ENCODE results near the gene ASPG.

The ASPG gene

GRCh38 chr14:104163541-104163940 is 78.0 kb downstream of the ASPG start:
- Histone ChIP-seq H3K36me3 (ENCODE audit: control insufficient read depth, insufficient read depth, low read length) (peaks cover 11% of the 10 kb centered on the region; the same call in 1 of the 2 replicates), H3K9ac (ENCODE audit: low read length) (peak overlapping the region; percentile 45), H3K9me3 (ENCODE audit: control insufficient read depth, insufficient read depth, low read depth, low read length) (no peaks in the 10 kb centered on the region), H3K4me1 (ENCODE audit: control insufficient read depth, insufficient read depth, low read length) (no peaks in the 10 kb centered on the region; the same call in 1 of the 2 replicates), H3K27me3 (ENCODE audit: control insufficient read depth, insufficient read depth, low read length) (no peaks in the 10 kb centered on the region), H3K27ac (ENCODE audit: low read depth, low read length) (no peak overlapping the region), H3K4me3 (ENCODE audit: low read depth, low read length) (no peak overlapping the region)

GRCh38 chr14:104164041-104164440 is 78.5 kb downstream of the ASPG start:
- Histone ChIP-seq H3K36me3 (ENCODE audit: control insufficient read depth, insufficient read depth, low read length) (0 out of 2 replicates have a peak, but pooled peaks cover 6% of the 10 kb centered on the region), H3K27me3 (ENCODE audit: control insufficient read depth, insufficient read depth, low read length) (no peaks in the 10 kb centered on the region)

GRCh38 chr14:104164512-104164911 is 79.0 kb downstream of the ASPG start:
- H3K27me3 ChIP-seq (ENCODE audit: control insufficient read depth, insufficient read depth, low read length), result no peaks in the 10 kb centered on the region
- H3K27ac ChIP-seq (ENCODE audit: low read depth, low read length), result no peak overlapping the region
- H3K36me3 ChIP-seq (ENCODE audit: control insufficient read depth, insufficient read depth, low read length), result 0 out of 2 replicates have a peak, but pooled peaks cover 6% of the 10 kb centered on the region
- peaks cover 8% of the 10 kb centered on the region for H3K4me1 ChIP-seq (ENCODE audit: control insufficient read depth, insufficient read depth, low read length)
- no peak overlapping the region for H3K9ac ChIP-seq (ENCODE audit: low read length)
- no peaks in the 10 kb centered on the region for H3K9me3 ChIP-seq (ENCODE audit: control insufficient read depth, insufficient read depth, low read depth, low read length)
- H3K4me3 ChIP-seq (ENCODE audit: low read depth, low read length), result no peak overlapping the region

More at GRCh38 chr14:104164041-104164440, 78.5 kb downstream of the ASPG start:
- Histone ChIP-seq H3K9ac (ENCODE audit: low read length) (no peak overlapping the region), H3K27ac (ENCODE audit: low read depth, low read length) (no peak overlapping the region), H3K9me3 (ENCODE audit: control insufficient read depth, insufficient read depth, low read depth, low read length) (no peaks in the 10 kb centered on the region), H3K4me1 (ENCODE audit: control insufficient read depth, insufficient read depth, low read length) (peaks cover 4% of the 10 kb centered on the region), H3K4me3 (ENCODE audit: low read depth, low read length) (no peak overlapping the region)
